Measurements from ENCODE around the gene KLK7.
A peak's percentile ranks its signal among the peaks of the same experiment; 100 is the strongest.
"Not testable (repeated sequence)": the region's sequence is repeated elsewhere in the genome, so short reads cannot be mapped to it uniquely, and the experiment has no call there.

The KLK7 gene

DNA sequence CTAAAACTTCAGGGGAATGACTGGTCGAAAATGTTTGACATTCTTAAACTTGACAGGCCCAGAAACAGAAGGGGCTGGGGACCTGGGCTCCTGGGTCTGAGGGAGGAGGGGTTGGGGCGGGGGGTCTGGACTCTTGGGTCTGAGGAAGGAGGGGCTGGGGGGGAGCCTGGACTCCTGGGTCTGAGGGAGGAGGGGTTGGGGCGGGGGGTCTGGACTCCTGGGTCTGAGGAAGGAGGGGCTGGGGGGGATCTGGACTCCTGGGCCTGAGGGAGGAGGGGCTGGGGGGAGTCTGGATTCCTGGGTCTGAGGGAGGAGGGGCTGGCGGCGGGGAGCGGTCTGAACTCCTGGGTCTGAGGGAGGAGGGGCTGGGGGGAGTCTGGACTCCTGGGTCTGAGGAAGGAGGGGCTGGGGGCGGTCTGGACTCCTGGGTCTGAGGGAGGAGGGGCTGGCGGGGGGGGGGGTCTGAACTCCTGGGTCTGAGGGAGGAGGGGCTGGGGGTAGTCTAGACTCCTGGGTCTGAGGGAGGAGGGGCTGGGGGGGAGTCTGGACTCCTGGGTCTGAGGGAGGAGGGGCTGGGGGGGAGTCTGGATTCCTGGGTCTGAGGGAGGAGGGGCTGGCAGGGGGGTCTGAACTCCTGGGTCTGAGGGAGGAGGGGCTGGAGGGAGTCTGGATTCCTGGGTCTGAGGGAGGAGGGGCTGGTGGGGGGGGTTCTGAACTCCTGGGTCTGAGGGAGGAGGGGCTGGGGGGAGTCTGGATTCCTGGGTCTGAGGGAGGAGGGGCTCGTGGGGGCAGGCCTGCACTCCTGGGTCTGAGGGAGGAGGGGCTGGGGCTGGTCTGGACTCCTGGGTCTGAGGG lies 8.8 kb downstream of the KLK7 start:
- no peak for DNase-seq

DNA sequence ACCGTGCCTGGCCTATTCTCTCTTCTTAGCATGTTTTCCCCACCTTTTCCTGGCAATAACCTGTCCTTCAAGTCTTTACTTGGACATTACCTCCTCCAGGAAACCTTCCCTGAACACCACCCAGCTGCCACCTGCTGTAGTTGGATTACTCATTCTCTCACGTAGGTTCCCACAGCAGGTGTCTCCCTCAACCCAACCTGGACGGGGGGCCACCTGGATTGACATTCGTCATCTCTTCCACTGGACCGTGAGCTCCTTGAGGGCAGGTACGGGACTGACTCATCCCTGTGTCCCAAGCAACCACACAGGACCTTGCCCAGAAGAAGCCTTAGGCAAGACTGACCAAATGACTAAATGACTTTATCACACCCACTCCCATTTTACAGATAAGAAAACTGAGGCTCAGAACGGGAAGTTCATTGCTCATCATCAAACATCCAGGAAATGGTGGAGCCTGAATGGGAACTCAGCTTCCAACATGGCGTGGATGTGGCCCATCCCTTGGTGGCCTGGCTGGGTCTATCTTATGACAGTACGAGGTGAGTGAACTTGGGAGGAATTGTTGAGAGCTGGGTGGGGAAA lies 10.8 kb downstream of the KLK7 start:
- DNase-seq = no peak

DNA sequence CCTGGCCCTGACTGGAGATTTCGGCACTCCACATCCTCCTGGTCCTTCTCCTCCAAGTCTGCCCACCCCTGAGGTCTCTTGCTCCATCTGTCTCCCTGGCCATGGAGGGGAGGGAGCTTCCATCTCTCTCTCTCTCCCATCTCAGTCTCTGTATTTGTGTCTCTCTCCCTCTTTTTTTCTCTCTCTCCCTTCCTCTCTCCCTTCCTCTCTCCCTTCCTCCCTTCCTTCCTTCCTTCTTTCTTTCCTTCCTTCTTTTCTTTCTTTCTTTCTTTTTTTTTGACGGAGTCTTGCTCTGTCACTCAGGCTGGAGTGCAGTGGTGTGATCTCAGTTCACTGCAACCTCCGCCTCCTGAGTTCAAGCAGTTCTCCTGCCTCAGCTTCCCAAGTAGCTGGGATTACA lies 13.9 kb downstream of the KLK7 start:
- DNase-seq = not testable (repeated sequence)

DNA sequence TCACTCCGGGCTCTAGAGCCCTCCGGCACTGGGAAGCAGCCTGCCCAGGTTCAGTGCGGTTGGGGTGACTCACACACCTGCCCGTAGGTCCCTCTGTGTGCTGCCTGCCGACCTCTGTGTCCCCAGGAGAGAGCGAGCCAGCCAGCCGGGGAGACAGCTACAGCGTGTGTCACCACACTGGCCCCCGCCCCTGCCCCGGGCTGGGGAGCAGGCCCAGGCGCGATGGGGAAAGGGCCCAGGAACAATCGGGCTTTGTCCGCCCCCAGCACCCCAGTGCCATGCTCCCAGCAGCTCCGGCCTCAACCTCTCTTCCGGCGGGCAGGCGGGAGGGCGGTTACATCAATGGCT lies 14.3 kb downstream of the KLK7 start, which contains the start of gene KLK6:
KLK6 (minus strand) TSS at position 179 of the 348 bp plus-strand sequence. CDS start 1,487 bp downstream, outside the sequence.
- DNase-seq = no peak

DNA sequence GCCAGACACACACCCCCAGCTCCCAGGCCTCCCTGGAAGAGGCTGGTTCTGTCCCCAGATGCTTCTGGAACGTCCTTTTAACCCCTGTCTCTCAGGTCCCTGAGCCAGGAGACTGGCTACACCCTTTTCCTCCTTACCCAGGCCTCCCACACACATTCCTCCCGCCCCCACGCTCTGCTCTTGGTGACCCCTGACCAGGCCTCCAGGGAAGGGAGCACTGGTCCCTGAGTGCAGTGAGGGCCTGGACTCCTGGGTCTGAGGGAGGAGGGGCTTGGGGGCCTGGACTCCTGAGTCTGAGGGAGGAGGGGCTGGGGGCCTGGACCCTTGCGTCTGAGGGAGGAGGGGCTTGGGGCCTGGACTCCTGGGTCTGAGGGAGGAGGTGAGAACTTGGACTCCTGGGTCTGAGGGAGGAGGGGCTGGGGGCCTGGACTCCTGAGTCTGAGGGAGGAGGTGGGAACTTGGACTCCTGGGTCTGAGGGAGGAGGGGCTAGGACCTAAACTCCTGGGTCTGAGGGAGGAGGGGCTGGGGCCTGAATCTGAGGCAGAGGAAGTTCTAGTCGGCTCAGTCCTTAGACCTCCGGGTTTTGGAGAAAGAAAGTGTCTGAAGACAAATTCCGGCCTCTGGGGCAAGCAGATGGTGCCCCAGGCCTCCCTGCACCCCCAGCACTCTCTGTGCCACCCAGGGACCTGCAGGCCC lies 14.9 kb downstream of the KLK7 start:
- DNase-seq = no peak

DNA sequence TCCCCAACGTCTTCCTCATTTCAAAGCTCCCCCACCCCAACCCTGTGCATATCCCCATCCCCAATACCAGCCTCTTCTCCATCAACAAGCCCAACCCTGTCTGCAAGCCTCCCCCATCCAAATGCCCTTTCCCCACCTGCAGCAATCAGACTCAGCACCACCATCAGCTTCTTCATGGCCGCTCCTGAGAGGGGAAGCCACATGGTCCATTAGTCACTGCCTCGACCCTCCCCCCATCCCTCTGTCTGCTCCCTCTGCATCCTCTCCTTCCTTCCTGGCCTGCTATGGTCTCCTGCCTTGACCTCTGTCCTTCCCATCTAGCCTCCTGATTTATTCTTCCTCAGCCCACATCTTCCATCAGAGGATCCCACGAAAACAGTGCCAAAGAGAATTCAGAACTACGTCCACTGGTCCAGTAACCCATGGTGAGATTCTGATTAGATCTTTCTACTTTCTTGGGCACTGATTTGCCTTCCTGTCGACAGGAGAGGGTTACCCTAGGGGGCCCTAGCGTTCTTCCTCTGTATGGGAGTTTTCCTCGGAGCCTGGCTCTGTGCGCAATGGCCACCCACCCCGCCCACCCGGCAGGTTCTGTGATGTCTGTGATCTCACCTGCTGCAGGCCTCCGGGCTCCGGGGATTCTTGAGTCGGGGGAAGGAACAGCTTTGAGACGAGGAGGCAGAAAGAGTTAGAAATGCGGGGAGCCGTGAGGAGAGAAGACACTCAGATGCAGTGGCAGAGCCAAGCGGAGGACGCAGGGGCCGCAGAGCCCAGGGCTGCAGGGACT lies 15.6 kb downstream of the KLK7 start:
- no peak for DNase-seq

DNA sequence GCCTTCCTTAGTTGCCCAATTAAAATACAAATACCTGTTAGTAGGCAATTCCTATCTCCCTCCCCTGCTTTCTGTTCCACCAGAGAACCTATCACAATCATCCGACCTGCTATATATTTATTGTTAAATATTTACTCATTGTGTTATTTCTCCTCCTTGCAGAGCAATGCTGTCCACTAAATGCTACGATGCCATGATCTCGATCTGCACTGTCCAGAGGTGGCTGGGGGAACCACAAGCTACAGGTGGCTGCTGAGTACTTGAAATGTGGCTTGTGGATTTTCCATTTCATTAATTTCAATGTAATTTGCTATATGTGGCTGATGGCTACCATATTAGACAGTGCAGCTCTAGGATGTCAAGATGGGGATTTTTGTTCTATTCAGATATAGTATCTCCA lies 19.5 kb downstream of the KLK7 start:
- DNase-seq = no peak

DNA sequence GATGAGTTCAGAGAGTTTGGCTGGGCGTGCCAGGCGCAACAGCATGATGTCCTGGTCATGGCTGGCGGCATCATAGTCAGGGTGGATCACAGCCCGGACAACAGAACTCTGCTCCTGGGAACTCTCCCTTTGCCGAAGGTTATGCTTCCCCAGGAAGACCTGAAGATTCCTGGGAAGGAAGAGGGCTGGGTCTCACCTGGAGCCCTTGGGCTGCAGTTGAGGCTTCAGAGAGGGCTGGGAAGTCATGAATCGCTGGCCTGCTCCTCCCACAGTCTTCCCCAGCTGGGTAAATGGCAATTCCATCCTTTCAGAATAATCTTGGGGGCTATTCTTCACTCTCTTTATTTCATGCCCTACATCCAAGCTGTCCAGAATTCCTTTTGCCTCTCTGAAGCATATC lies 20.3 kb downstream of the KLK7 start:
- DNase-seq = no peak

DNA sequence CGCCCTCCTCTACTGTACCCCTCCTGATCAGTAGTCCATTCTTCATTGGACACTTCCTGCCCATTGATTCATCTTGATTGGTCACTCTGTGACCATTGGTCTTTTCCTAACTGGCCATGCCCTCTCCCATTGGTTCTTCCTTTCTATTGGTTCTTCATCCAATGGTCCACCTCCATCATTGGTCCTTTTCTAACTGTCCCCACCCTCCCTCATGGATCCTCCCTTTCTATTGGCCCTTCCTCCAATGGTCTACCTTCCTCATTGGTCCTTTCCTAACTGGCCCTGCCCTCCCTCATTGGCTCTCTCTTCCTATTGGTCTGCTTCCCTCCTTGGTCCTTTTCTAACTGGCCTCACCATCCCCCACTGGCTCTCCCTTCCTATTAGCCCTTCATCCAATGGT lies 21.5 kb downstream of the KLK7 start:
- no peak for DNase-seq

DNA sequence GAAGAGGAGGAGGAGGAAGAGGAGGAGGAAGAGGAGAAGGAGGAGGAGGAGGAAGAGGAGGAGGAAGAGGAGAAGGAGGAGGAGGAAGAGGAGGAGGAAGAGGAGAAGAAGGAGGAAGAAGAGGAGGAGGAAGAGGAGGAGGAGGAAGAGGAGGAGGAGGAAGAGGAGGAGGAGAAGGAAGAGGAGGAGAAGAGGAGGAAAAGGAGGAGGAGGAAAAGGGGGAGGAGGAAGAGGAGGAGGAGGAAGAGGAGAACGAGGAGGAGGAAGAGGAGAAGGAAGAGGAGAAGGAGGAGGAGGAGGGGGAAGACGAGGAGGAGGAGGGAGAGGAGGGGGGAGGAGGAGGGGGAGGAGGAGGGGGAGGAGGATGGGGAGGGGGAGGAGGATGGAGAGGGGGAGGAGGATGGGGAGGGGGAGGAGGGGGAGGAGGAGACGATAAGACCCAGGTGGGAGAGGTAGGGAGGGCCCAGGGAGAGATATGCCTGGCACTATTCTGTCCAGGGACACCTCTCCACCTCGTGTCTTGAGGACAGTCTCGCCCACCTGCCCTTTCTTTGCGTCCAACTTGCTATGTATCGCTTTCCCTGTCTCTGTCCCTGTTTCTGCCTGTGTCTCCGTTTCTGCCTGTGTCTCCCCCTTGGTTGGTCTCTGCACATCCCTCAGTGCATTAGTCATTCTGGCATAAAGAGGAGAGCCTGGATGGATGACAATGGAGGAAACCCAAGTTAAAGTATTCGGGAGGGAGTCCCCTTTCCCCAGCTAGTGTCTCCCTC lies 23.8 kb downstream of the KLK7 start:
- no peak for DNase-seq

DNA sequence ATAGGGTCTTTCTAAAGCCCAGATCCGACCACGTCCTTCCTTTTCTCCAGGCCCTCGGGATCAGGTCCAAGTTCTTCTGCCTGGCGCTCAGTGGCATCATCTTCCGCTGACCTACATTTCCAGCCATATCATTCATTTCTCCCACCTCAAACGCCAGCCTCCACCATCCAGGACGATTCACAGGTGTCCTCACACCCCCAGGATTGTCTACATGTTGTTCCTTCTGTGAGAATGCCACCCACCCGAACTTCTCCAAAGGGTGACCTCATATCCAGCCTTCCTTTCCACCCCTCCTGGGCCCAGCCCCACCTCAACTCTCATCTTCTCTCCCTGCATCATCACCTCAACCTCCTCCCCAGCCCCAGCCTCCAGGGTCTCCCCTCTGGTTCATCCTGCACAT lies 26.1 kb downstream of the KLK7 start:
- DNase-seq = no peak

DNA sequence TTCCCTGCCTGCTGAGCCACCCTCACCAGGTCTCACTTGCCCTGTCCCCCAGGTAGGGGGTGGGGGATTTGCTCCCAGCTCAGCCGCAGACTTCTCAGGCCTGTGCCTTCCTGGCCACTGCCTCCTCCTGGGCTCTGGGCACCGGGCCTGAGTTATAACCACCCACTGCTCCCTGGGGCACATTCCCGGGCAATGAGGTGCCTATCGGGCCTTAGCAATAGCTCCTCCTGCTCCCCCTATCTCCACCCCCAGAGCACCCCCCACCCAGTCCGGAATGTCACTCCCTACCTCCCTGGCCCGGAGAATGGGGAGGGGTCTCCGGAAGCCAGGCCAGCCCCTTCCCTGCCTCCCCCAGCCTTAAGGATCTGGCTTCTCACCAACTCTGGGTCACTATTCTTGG lies 30.8 kb downstream of the KLK7 start, which contains the start of gene KLK5:
KLK5 (minus strand) TSS at position 129 of the 400 bp plus-strand sequence. CDS start 381 bp downstream, outside the sequence.
- no peak for DNase-seq

DNA sequence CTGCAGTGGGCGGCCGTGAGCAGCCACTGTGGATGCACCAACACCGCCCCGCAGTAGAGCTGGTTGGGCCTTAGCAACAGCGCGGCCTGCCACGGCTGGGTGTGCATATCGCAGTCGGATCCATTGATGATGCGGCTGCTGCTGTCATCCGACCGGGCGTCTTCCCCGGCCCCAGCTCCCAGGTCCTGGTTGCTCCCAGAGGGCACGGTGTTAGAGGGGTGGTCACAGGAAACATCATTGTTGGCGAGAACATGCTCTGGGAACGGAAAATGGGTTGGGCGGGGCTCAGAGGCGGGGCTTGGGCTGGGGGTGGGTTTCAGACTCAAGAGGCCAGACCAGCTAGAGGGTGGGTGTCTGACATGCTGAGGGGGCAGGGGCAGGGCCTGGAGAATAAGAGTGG lies 33.9 kb downstream of the KLK7 start:
- DNase-seq = no peak

DNA sequence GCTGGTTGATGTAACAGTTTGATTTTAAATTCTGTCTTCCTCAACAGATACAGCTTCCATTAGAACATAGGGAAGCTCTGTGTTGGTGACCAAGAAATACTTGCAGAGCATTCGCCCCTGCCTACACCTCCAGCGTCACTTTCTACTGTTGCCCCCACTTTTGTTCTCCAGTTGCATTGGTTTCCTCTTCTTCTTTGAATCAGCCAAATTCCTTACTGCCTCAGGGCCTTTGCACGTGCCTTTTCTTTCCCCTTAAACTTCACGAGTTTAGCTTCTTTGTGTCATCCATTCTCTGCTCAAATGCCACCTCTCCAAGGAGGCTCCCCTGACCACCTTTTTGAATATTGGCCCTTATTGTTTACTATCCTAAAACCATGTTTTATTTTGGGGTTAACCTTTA lies 36.6 kb downstream of the KLK7 start:
- DNase-seq = no peak

DNA sequence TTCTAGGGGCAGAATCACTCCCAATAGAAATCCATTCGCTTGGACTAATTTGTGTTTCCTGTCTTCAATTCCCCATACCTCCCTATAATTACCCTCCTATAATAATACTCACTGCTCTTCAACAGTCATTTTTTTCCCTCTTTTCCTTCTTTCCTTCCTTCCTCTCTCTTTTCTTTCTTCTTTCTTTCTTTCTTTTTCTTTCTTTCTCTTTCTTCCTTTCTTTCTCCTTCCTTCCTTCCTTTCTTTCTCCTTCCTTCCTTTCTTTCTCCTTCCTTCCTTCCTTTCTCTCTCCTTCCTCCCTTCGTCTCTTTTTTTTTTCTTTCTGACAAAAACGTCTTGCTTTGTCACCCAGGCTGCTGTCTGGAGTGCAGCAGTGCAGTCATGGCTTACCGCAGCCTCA lies 38.9 kb downstream of the KLK7 start:
- no peak for DNase-seq

DNA sequence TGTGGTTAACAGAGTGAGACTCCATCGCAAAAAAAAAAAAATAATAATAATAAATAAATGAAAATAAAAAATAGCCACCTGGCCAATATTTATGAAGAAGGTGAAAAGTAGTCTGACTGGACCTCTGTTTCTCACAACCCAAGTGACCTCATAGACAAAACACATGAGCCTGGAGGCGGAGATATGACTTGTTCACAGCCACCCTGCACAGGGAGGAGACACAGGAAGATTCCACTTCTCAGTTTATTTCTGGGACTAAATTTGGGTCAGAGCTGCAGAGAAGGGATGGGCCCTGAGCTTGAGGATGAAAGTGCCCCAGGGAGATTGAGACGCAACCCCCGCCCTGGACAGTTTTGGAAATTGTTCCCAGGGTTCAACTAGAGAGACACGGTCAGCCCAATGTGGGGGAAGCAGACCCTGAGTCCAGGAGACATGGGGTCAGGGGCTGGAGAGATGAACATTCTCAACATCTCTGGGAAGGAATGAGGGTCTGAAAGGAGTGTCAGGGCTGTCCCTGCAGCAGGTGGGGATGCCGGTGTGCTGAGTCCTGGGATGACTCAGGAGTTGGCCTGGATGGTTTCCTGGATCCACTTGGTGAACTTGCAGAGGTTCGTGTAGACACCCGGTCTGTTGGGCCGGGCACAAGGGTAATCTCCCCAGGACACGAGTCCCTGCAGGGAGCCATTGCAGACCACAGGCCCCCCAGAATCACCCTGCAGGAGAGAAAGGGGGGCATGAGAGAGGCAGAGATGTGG lies 40.5 kb downstream of the KLK7 start:
- no peak for DNase-seq

DNA sequence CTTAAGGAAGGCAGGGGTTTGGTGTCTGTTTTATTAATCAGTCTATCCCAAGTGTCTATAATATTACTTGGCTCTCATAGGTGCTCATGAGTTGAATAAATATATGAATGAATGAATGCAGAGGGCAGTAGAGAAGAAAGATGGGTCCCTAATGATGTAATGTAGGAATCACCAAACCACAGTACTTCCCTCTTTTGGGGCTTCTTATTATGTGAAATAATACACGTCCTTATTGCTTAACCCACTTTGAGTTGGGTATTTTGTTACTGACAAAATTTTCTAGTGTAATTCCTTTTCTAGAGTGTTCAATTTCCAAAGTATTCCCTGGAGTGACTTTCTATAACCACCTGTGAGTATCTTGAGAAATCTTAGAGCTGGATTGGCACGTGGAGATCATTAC lies 44.1 kb downstream of the KLK7 start:
- peak in 1 of 2 donors; percentile 37 for DNase-seq

DNA sequence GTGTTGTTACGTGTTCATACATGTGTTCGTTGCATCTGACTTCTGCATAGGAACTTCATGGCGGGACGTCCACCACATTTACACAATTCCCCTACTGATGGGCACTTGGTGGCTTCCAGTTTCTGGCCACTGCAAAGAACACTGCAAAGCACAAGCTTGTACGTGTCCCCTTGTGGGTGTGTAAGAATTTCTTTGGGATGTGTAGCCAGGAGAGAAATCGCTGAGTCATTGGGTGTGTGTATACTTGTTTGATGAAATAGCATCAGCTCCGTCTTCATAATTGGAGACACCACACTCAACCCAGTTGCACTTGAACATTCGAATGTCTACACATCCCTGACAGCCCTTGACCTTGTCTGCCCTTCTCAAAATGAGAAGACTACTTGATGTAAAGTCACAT lies 50.1 kb downstream of the KLK7 start:
- no peak for DNase-seq

DNA sequence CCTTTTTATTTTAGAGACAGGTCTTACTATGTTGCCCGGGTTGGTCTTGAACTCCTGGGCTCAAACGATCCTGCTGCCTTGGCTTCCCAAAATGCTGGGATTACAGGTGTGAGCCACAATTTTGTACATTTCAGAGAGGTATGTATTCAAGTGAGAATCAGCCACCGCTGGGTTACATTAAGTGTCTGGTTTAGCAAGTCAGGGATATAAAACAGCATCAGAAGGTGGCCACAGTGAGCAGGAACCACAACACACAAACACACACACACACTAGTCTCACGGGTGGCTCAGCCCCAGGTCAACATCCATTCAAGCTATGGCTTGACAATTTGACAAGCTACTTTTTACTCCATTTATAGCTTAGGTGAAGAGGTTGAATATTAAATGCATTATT lies 51.0 kb downstream of the KLK7 start:
- no peak for DNase-seq

DNA sequence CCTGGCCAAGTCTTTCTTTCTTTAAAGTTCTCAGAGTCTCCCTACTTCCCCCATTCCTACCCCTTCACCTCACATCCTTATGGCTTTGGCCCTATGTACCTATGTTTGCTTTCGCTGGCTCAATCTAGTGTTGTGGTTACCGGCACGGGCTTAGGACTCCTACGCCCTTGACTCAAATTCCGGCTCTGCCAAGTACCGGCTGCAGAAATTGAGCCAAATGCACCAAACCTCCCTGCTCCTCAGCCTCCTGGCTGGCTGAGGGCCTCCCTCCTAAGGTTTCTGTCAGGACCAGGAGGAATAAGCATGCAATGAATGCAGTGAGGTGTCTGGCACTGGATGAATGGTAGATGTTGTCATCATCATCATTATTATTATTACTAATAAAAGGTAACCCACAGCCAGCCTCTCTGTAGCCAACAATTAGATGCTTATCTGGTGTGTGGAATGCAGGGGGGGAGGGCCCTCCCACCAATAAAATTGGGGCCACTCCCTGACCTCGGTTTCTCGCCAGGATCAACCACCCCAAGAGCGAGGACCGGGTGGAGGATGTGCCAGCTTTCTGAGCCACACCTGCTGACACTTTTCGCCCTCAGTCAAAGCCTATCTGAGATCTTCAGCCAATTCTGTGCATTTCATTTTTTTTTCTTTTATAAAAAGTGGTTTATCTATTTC lies 51.6 kb downstream of the KLK7 start:
- DNase-seq = no peak

DNA sequence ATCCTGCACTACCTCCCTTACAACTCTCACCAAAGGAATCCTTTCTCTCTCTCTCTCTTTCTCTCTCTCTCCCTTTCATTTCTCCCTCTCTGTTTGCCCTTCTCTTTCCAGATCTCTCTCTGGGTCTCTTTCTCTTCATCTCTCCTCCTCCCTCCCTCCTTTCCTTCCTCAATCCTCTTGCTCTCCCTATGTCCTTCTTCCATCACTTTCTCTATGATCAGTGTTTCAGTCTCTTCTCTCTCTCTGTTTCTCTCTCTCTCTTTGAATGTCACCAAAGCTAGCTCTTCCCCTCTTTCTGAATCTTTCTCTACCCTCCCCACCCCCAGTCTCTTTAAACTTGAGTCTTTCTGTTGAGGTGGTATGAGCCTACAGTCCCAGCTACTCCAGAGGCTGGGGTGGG lies 52.7 kb downstream of the KLK7 start:
- no peak for DNase-seq

Measured in inflammatory macrophage (primary cell).